HG03175 (cell line): Measurements from ENCODE around the gene MTRF1L.
"Not testable (repeated sequence)": the region's sequence is repeated elsewhere in the genome, so short reads cannot be mapped to it uniquely, and the experiment has no call there.

Source experiments
- ATAC-seq: cut with Tn5 transposase; IDR thresholded peaks from one replicate; pipeline ENCODE4 v1.9.1; 2021; ENCODE audit warnings: mild to moderate bottlenecking, moderate library complexity; ENCODE audit not compliant: unreplicated experiment

The MTRF1L gene

DNA sequence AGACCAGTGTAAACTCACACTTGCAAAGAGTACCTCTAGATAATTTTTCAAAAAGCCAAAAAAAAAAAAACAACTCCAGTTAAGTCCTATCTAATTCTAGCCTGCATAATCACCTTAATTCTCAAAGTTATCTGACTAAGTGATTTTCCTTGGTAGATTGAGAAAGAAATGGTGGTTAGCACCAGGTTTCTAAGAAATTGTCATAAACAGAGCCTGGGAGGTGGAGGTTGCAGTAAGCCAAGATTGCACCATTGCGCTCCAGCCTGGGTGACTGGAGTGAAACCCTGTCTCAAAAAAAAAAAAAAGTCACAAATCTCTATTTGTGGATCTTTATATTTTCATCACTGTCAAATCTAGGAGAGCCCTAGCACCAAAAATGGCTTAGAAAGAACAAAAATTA, 28.6 kb downstream of the MTRF1L start:
- ATAC-seq, result no peak

- ATAC-seq, result no peak
Measured at GRCh38 chr6:152969688-152970418, 32.7 kb downstream of the MTRF1L start.

DNA sequence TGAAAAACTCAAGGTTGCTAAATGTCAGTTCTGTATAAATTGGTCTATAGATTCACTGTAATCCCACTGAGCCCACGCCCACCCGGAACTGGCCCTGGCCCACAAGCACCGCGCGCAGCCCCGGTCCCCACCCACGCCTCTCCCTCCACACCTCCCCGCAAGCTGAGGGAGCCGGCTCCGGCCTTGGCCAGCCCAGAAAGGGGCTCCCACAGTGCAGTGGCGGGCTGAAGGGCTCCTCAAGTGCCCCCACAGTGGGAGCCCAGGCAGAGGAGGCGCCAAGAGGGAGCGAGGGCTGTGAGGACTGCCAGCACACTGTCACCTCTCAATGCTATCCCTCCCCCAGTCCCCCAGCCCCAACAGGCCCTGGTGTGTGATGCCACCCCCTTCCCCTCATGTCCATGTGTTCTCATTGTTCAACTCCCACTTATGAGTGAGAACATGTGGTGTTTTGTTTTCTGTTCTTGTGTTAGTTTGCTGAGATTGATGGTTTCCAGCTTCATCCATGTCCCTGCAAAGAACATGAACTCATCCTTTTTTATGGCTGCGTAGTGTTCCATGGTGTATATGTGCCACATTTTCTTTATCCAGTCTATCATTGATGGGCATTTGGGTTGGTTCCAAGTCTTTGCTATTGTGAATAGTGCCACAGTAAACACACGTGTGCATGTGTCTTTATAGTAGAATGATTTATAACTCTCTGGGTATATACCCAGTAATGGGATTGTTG, 36.2 kb downstream of the MTRF1L start:
- ATAC-seq, result not testable (repeated sequence)

DNA sequence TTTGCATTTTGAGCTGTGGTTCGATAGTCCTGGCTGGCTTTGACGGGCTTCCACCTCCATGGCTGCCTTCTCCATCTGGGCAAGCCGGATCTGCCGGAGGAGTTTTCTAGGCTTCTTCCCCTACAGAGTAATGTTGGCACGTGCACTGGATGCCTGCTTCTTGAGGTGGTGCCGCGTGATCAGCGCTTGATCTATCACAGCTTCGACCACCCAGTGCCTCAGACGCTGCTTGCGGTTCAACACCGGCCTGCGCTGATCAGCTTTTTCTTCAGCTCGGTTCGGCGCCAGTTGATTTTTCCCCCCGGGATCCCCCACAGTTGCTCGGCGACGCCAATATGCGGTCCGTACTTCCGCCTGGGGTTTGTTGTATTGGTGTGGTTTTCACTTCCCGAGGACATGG, 43.2 kb downstream of the MTRF1L start:
- ATAC-seq, result no peak

DNA sequence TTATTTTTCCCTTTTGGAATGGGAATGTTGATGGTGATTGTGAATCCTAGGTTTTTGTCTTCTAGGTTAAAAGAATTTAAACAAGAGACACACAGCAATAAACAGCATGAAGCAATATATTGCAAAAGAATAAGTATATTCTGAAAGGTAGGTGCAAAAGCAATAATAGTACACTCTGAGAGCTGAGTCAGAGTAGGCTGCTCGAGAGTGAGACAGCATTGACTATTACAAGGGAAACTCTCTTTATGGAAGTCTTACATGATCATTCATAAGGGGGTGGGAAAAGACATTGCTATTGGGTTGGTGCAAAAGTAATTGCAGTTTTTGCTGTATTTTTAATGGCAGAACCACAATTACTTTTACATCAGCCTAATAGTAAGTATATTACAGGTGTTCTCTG, 44.7 kb downstream of the MTRF1L start:
- no peak for ATAC-seq

DNA sequence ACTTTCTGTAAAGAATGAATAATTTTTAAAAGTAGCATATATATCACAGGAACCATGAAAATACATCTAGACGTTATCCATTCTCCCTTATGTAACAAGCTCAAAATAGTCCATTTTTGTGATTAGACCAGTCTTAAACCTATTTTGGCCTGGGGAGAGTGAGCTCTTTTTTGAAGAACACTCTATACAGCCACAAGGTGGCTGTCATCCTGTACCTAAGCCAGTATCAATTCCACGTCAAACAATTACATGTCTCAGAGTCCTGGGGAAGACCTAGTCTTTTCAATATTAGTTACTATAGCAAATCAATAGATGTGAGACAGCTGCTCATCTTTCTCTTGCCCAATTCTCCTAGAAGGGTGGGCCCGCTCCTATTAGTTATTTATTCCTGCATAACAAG, 48.1 kb downstream of the MTRF1L start:
- ATAC-seq, result no peak

GRCh38 chr6:152952866-152953509, 49.5 kb downstream of the MTRF1L start:
- no peak for ATAC-seq

GRCh38 chr6:152952045-152952444, 50.5 kb downstream of the MTRF1L start:
- ATAC-seq, result no peak

DNA sequence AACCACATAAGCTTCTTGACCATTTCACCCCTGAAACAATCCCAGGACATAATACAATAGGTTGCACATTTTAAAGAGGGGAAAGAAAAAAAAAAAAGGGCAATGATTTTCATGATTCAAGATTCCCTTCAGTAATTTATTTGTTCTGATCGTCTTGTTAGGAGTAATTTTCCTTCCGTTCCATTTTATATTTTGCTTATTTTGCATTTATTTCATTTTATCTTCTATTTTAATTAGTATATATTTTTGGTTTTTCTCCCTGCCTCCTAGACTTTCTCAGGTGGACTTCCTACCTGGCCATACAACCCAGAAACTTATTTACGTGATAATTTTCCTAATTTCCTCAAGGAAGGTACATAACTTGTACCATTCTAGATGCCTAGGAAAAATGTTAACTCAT, 52.3 kb downstream of the MTRF1L start:
- ATAC-seq, result no peak

- ATAC-seq, result peak; percentile 73
Measured at GRCh38 chr6:152948150-152948768, 54.2 kb downstream of the MTRF1L start.

GRCh38 chr6:152946995-152947394, 55.5 kb downstream of the MTRF1L start:
- ATAC-seq, result no peak

DNA sequence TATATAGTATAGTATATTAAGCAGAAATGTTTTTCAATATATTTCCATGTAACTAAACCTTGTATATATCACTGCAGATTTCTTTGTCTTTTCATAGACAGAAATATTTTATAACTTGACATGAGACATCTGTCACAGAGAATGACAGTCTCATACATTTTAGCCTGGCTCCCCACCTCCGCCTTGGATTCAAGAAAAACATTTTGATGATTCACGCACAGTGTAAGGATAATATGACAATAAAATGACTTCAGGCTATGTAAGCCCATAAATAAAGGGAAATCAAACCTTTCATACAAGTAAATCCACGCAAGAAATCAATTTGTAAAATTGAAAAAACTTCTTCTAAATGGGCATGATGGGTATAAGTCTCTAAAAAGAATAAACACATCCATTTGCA, 56.0 kb downstream of the MTRF1L start:
- no peak for ATAC-seq

GRCh38 chr6:152943260-152943897, 59.1 kb downstream of the MTRF1L start:
- ATAC-seq, result no peak

GRCh38 chr6:152942319-152942869, 60.1 kb downstream of the MTRF1L start:
- ATAC-seq, result no peak

DNA sequence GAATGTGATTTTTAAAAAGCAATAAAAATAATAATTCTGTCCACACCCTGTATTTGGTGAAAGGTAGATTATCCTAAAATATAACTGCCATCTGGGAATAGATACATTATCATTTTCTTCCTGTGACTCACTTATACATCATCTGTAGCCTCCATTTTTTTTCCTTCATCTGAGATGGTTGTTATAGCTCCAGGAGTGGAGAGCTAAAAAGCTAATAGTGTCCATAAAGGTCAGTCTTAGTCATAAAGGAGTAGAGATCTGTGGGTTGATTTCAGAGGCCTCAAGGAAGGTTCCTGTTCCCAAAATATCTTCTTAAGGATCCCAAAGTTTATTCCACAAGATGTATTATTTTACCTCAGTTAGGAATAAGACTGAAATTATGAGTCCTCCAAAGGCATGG, 60.8 kb downstream of the MTRF1L start:
- no peak for ATAC-seq
